HG02610 (cell line): Measurements from ENCODE around the gene HSPB1.
"Not testable (repeated sequence)": the region's sequence is repeated elsewhere in the genome, so short reads cannot be mapped to it uniquely, and the experiment has no call there.

Experiments
- ATAC-seq: cut with Tn5 transposase; IDR thresholded peaks from one replicate; pipeline ENCODE4 v1.9.1; 2021; ENCODE audit warnings: mild to moderate bottlenecking, moderate library complexity; ENCODE audit not compliant: unreplicated experiment

The HSPB1 gene

GRCh38 chr7:76303202-76304147 lies 1.0 kb downstream of the HSPB1 start:
- ATAC-seq: peak; percentile 34

- ATAC-seq: no peak
These were observed 2.5 kb downstream of the HSPB1 start for GRCh38 chr7:76304888-76305375.

- not testable (repeated sequence) for ATAC-seq
These were observed 6.4 kb downstream of the HSPB1 start for GRCh38 chr7:76308874-76309273.

GRCh38 chr7:76309341-76310101 lies 7.0 kb downstream of the HSPB1 start:
- not testable (repeated sequence) for ATAC-seq

GRCh38 chr7:76310102-76310957 lies 7.9 kb downstream of the HSPB1 start:
- no peak for ATAC-seq

GRCh38 chr7:76311838-76312237 lies 9.4 kb downstream of the HSPB1 start:
- ATAC-seq: not testable (repeated sequence)

GRCh38 chr7:76314042-76314721 lies 11.7 kb downstream of the HSPB1 start:
- peak; percentile 33 for ATAC-seq

GRCh38 chr7:76314740-76315139 lies 12.3 kb downstream of the HSPB1 start:
- not testable (repeated sequence) for ATAC-seq

- no peak for ATAC-seq
These were observed 12.9 kb downstream of the HSPB1 start for GRCh38 chr7:76315364-76315763.

GRCh38 chr7:76316984-76317781 lies 14.7 kb downstream of the HSPB1 start:
- ATAC-seq: no peak

- peak; percentile 89 for ATAC-seq
These were observed 15.5 kb downstream of the HSPB1 start for GRCh38 chr7:76317782-76318487.

GRCh38 chr7:76318488-76319353 lies 16.2 kb downstream of the HSPB1 start:
- ATAC-seq: peak; percentile 38

GRCh38 chr7:76325092-76325491 lies 22.6 kb downstream of the HSPB1 start:
- no peak for ATAC-seq

- no peak for ATAC-seq
These were observed 23.3 kb downstream of the HSPB1 start for GRCh38 chr7:76325811-76326210.

- no peak for ATAC-seq
These were observed 24.3 kb downstream of the HSPB1 start for GRCh38 chr7:76326646-76327233.

GRCh38 chr7:76327610-76328009 lies 25.1 kb downstream of the HSPB1 start:
- no peak for ATAC-seq

- no peak for ATAC-seq
These were observed 25.9 kb downstream of the HSPB1 start for GRCh38 chr7:76328389-76328788.
